Hematopoietic multipotent progenitor cell treated with erythropoietin and hydrocortisone succinate and interleukin-3 and kit ligand, for 8 days (in vitro differentiated cells): ENCODE data around the gene IL7R.
A peak's percentile ranks its signal among the peaks of the same experiment; 100 is the strongest.

Source experiments
- DNase-seq: peaks from one replicate; pipeline ENCODE4 v3.0.0-alpha.2; 2015

Gene IL7R

DNA sequence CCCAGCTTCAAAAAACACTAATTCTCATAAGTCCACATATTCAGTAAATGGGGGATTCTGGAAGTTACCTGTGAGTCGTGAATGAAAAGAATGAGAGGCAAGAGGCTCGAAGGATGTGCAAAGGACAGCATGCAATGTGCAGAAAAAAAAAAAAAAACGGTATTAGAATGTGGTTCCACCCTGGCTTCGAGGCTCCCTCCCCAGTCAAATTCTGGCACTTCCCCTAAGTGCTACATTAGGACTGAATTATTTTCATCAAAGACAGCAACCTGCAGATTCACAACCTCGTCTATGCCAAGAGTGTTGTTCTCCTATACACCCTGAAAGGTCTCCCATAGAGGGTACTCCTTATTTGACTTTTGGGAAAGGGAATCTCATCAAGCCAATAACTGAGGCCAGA, 65.2 kb downstream of the IL7R start:
- no peak for DNase-seq

DNA sequence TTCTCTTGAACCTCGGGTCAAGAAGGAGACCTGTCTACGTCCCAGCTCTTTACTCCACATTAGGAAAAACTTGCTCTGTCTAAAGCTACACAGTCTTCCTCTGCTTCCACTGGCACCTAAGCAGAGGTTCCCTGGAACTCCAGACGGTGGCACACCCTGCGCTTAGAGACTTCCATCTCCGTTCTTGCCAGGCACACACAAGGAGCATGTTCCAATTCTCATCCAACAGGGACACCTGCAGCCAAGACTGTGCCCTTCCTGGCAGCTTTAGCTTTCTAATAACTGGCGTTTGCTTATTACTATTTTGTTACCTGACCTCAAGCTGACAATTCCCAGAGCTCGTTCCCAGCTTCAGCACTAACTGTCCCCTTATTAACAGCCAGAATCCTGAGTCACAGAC, 65.8 kb downstream of the IL7R start:
- no peak for DNase-seq

DNA sequence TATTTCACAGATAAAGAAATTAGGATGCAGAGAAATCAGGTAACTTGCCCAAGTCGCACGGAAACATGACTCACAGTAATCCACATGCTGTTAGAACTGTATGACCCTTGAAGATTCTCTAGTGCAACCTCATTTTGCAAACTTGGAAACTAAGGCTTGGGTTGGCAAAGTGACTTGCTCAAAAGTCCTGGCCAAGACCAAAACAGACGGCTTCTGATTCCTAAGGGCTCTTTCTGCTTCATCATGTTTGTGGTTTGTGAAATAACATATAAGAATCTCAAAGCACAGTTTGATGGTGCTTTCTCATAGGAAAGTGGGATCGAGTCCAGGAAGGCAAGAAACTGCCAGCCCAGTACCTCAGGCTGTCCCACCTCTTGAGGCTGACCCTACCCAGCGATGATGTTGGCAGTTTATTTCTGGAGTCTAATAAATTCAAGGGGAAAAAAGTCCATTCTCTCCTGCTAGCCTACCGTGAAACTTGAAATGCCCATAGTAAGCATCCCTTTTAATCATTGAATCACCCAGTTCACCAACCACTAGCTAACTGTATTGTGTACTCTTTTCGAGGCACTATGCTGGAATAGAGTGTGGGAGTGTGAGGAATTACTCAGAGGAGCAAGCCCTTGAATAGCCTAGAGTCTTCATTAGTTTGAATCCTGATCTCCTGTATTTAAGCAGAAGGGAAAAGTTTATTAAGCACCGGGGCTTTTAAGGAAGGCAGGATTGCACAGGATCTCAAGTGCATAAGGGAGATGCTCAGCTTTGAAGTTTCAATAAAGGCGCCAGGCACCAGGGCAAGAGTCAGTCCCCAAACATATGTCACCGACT, 67.6 kb downstream of the IL7R start:
- DNase-seq: no peak

DNA sequence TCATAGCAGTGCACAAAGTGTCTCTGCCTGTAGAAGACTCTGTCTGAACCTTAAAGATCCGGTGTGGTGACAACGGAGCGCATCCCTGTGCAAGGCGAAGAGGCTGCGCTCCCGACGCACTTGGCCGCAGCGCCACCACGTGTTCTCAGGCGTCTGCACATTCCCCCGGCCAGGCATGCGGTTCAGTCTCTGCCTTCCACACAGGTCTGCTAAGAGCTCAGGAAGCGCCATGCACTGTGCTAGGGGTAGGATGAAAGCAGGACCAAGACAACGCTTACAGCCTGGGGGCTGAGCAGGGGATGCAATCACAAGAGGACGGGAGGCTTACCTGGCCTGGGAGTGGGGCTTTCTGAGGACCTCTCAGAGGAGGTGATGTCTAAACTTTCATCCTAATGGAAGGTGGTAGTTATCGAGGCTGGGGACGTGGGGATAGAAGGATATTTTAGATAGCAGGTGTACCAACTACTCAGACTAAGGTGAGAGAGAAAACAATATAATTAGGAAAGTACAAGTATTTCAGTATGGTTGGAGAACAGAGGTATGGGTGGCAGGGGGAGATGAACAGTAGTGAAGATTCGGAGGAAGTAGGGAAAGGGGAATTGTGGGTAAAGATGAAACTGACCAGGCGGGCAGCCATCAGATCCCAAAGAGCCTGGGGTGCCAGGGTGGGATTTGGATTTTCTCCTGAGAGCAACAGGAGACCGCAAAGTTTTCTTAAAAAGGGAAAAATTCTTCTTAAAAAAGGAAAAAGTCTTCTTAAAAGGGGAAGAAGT, 68.4 kb downstream of the IL7R start:
- peak; percentile 66 for DNase-seq

DNA sequence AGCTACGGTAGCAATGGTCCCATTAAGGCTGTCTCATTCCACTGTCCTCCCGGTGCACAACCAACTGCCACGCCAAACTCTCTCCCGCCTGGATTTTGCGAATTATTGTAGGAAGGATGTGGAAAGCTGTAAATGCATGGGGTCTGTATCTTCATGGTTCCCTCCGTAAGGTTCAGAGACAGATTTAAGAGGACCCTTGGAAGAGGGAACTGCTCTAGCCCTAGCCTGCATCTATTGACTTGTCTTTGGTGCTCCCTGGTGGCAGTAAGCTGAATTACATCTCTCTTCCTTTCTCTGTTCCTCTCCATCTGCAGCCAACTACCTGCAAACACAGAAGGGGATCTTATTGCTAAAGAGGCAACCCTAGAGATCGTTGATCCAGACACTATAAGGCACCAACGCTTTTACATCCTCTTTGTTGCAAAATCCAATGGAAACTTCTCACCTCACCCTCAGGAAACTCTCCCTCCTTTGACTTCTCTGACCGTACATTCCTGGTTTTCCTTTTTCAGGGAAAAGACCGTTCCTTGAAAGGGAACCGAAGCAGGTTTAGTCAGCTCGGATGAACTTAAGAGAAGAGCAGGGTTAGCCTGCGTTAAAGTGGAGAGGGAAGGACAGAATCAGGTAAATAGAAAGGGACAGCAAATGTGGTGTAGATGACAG, 69.8 kb downstream of the IL7R start:
- DNase-seq: peak; percentile 67
